Neuronal stem cell (in vitro differentiated cells): ENCODE measurements around the gene EBF4.

Source experiments
- DNase-seq: peaks from one replicate; pipeline ENCODE4 v3.0.0-alpha.2; 2013; ENCODE audit warnings: low spot score
- H2AFZ ChIP-seq: one replicate; pipeline ENCODE4 v1.6.1; 2013; ENCODE audit warnings: mild to moderate bottlenecking, low read length, inconsistent platforms
- H2AK5ac ChIP-seq: 2 replicates; pipeline ENCODE4 v1.6.1; 2013; ENCODE audit warnings: low read depth, mild to moderate bottlenecking, inconsistent platforms, low read length, moderate library complexity, mixed read lengths
- H2BK120ac ChIP-seq: 2 replicates; pipeline ENCODE4 v1.6.1; 2013; ENCODE audit warnings: low read depth, mild to moderate bottlenecking, inconsistent platforms, low read length, moderate library complexity, mixed read lengths
- H2BK12ac ChIP-seq: one replicate; pipeline ENCODE4 v1.6.1; 2013; ENCODE audit warnings: low read length, inconsistent platforms
- H2BK15ac ChIP-seq: 2 replicates; pipeline ENCODE4 v1.6.1; 2013; ENCODE audit warnings: mild to moderate bottlenecking, low read length, inconsistent platforms, mixed read lengths
- H2BK5ac ChIP-seq: one replicate; pipeline ENCODE4 v1.6.1; 2013; ENCODE audit warnings: inconsistent platforms, mild to moderate bottlenecking, low read length, moderate library complexity
- H3K14ac ChIP-seq: one replicate; pipeline ENCODE4 v1.6.1; 2013; ENCODE audit warnings: low read length, inconsistent platforms
- H3K18ac ChIP-seq: 2 replicates; pipeline ENCODE4 v1.6.1; 2013; ENCODE audit warnings: low read length, inconsistent platforms
- H3K23ac ChIP-seq: 2 replicates; pipeline ENCODE4 v1.6.1; 2013; ENCODE audit warnings: low read depth, mild to moderate bottlenecking, mixed read lengths, low read length, inconsistent platforms; ENCODE audit not compliant: poor library complexity
- H3K27ac ChIP-seq: replicated peaks from 3 replicates; pipeline ENCODE4 v1.5.1; 2013; ENCODE audit warnings: low read length, inconsistent platforms
- H3K27me3 ChIP-seq, 3 experiments: 2 replicates each; pipeline ENCODE4 v1.6.1; 2013; ENCODE audit warnings: low read length in 3 of 3, mild to moderate bottlenecking in 2 of 3, inconsistent platforms in 1 of 3, low read depth in 1 of 3, mixed read lengths in 1 of 3, moderate library complexity in 1 of 3; ENCODE audit not compliant: control insufficient read depth in 3 of 3, insufficient read depth in 3 of 3
- H3K36me3 ChIP-seq, 2 donors: replicated peaks in 1 of 2; 2 replicates each; pipeline ENCODE4 v1.6.1; 2013; ENCODE audit warnings: low read length in 2 of 2; ENCODE audit not compliant: control insufficient read depth in 2 of 2, insufficient read depth in 2 of 2
- H3K4ac ChIP-seq: 2 replicates; pipeline ENCODE4 v1.6.1; 2013; ENCODE audit warnings: inconsistent platforms, mild to moderate bottlenecking, low read length, moderate library complexity
- H3K4me1 ChIP-seq, 2 donors: 1 replicate in 1 of 2; 2 replicates in 1 of 2; pipeline ENCODE4 v1.6.1; 2013; ENCODE audit warnings: low read length in 2 of 2, low read depth in 1 of 2; ENCODE audit not compliant: control insufficient read depth in 2 of 2, insufficient read depth in 1 of 2
- H3K4me2 ChIP-seq: one replicate; pipeline ENCODE4 v1.6.1; 2013; ENCODE audit warnings: mild to moderate bottlenecking, low read length, inconsistent platforms; ENCODE audit not compliant: insufficient read depth, poor library complexity, severe bottlenecking
- H3K4me3 ChIP-seq, 2 donors: 2 replicates each; pipeline ENCODE4 v1.5.1; 2013; ENCODE audit warnings: low read length in 2 of 2, mild to moderate bottlenecking in 2 of 2, inconsistent platforms in 1 of 2, moderate library complexity in 1 of 2
- H3K79me1 ChIP-seq: one replicate; pipeline ENCODE4 v1.6.1; 2013; ENCODE audit warnings: low read depth, mild to moderate bottlenecking, inconsistent platforms, low read length, moderate library complexity
- H3K9ac ChIP-seq: one replicate; pipeline ENCODE4 v1.6.1; 2013; ENCODE audit warnings: mild to moderate bottlenecking, low read depth, low read length, inconsistent platforms; ENCODE audit not compliant: poor library complexity
- H3K9me3 ChIP-seq, 2 donors: replicated peaks in 1 of 2; 2 replicates each; pipeline versions ENCODE3 to v1.6.1; 2013; ENCODE audit warnings: low read length in 2 of 2, mild to moderate bottlenecking in 2 of 2, inconsistent platforms in 1 of 2, low read depth in 1 of 2, mixed read lengths in 1 of 2, moderate library complexity in 1 of 2; ENCODE audit not compliant: control insufficient read depth in 2 of 2, insufficient read depth in 1 of 2
- H4K8ac ChIP-seq: one replicate; pipeline ENCODE4 v1.6.1; 2013; ENCODE audit warnings: low read depth, mild to moderate bottlenecking, inconsistent platforms, low read length, moderate library complexity
- H4K91ac ChIP-seq: one replicate; pipeline ENCODE4 v1.6.1; 2013; ENCODE audit warnings: low read length, low read depth, mild to moderate bottlenecking, inconsistent platforms; ENCODE audit not compliant: poor library complexity
- WGBS, 2 donors: extraction: QIAGEN DNeasy Blood & Tissue Kit; methylation state at CpG; one replicate each; pipeline ENCODE4 v1.1.7; 2013; ENCODE audit warnings: missing lambda C conversion rate in 2 of 2, mixed read lengths in 1 of 2; ENCODE audit not compliant: insufficient read length in 2 of 2, insufficient replicate concordance in 1 of 2; ENCODE audit errors: extremely low coverage in 2 of 2; 5-methylcytosine and 5-hydroxymethylcytosine counted together

EBF4 gene

GRCh38 chr20:2655331-2656116, 37.1 kb upstream of the EBF4 start:
- Histone ChIP-seq H3K4ac (no peak overlapping the region), H3K9ac (no peak overlapping the region), H3K27ac (no peak overlapping the region), H3K4me2 (no peak overlapping the region), H2BK5ac (no peak overlapping the region), H3K27me3 (no peaks in the 10 kb centered on the region), H4K8ac (no peak overlapping the region), H3K18ac (no peak overlapping the region), H3K79me1 (peaks cover 12% of the 10 kb centered on the region), H4K91ac (no peak overlapping the region), H3K4me3 (no peak overlapping the region), H3K9me3 (no peaks in the 10 kb centered on the region), H2BK15ac (no peak overlapping the region), H2AFZ (no peak overlapping the region), H2BK120ac (no peak overlapping the region), H3K14ac (no peak overlapping the region), H3K4me1 (peaks cover 7 to 17% of the 10 kb centered on the region in 2 donors), H3K36me3 (peaks cover 58 to 75% of the 10 kb centered on the region in 2 donors), H2BK12ac (no peak overlapping the region), H3K23ac (no peak overlapping the region), H2AK5ac (no peak overlapping the region)
- no CpG with 5 or more reads among the region's 17 CpGs for WGBS, 2 donors
- DNase-seq = no peak

- no CpG with 5 or more reads among the region's 12 CpGs for WGBS, 2 donors
- Histone ChIP-seq H2AFZ (no peak overlapping the region), H3K4me3 (no peak overlapping the region), H3K4ac (no peak overlapping the region), H3K79me1 (peaks cover 12% of the 10 kb centered on the region), H3K9me3 (no peaks in the 10 kb centered on the region), H3K36me3 (peaks cover 61 to 84% of the 10 kb centered on the region in 2 donors), H3K23ac (no peak overlapping the region), H3K18ac (no peak overlapping the region), H2BK5ac (no peak overlapping the region), H3K14ac (no peak overlapping the region), H2BK12ac (no peak overlapping the region), H3K4me2 (no peak overlapping the region), H2BK120ac (no peak overlapping the region), H3K4me1 (peaks cover 7 to 13% of the 10 kb centered on the region in 2 donors), H3K9ac (no peak overlapping the region), H2AK5ac (no peak overlapping the region), H4K91ac (no peak overlapping the region), H3K27me3 (no peaks in the 10 kb centered on the region), H4K8ac (no peak overlapping the region), H2BK15ac (no peak overlapping the region), H3K27ac (no peak overlapping the region)
- DNase-seq = no peak
These were observed 36.0 kb upstream of the EBF4 start for GRCh38 chr20:2656471-2657117.

DNA sequence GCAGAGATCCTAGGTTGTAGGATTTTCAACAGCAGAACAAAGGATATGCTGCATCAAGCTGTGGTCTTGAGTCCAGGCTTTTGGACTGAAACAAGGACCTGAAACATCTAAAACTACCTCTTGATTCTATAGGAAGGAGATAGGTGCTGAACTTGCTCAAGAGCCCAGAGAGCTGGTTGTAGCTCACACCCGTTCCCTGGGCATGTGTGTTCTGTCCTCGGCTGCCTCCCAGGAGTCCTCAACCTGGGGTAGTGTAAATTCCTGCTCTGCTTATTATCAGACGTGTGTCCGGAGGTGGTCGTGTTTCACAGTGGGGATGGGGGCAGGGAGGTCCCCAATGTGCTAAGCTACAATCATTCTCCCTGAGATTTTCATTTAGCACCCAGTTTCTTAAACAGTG, 35.3 kb upstream of the EBF4 start:
- H3K36me3 ChIP-seq = peaks cover 66 to 91% of the 10 kb centered on the region in 2 donors
- no peak overlapping the region for H3K23ac ChIP-seq
- H3K4ac ChIP-seq = no peak overlapping the region
- no CpG with 5 or more reads among the region's 5 CpGs for WGBS, 2 donors
- no peak overlapping the region for H2AK5ac ChIP-seq
- no peak overlapping the region for H2BK120ac ChIP-seq
- H3K4me3 ChIP-seq = no peak overlapping the region
- peaks cover 12% of the 10 kb centered on the region for H3K79me1 ChIP-seq
- DNase-seq = no peak
- no peak overlapping the region for H3K27ac ChIP-seq
- H2AFZ ChIP-seq = no peak overlapping the region
- H4K91ac ChIP-seq = no peak overlapping the region
- H3K4me2 ChIP-seq = no peak overlapping the region
- no peak overlapping the region for H2BK5ac ChIP-seq
- H2BK15ac ChIP-seq = no peak overlapping the region
- H4K8ac ChIP-seq = no peak overlapping the region
- H2BK12ac ChIP-seq = no peak overlapping the region
- H3K9me3 ChIP-seq = no peaks in the 10 kb centered on the region
- no peak overlapping the region for H3K9ac ChIP-seq
- H3K18ac ChIP-seq = no peak overlapping the region
- no peaks in the 10 kb centered on the region for H3K27me3 ChIP-seq
- peaks cover 7 to 13% of the 10 kb centered on the region in 2 donors for H3K4me1 ChIP-seq
- no peak overlapping the region for H3K14ac ChIP-seq

GRCh38 chr20:2657674-2658073, 34.9 kb upstream of the EBF4 start:
- Histone ChIP-seq H3K27me3 (no peaks in the 10 kb centered on the region), H3K18ac (no peak overlapping the region), H3K4ac (no peak overlapping the region), H2AFZ (no peak overlapping the region), H3K4me3 (no peak overlapping the region), H3K9ac (no peak overlapping the region), H3K4me1 (peaks cover 7 to 13% of the 10 kb centered on the region in 2 donors), H2BK12ac (no peak overlapping the region), H2BK15ac (no peak overlapping the region), H3K14ac (no peak overlapping the region), H3K23ac (no peak overlapping the region), H3K36me3 (peaks cover 67 to 93% of the 10 kb centered on the region in 2 donors), H4K91ac (no peak overlapping the region), H2BK120ac (no peak overlapping the region), H3K4me2 (no peak overlapping the region), H3K27ac (no peak overlapping the region), H2AK5ac (no peak overlapping the region), H3K79me1 (peaks cover 10% of the 10 kb centered on the region), H2BK5ac (no peak overlapping the region), H4K8ac (no peak overlapping the region), H3K9me3 (no peaks in the 10 kb centered on the region)
- DNase-seq = no peak
- no CpG with 5 or more reads among the region's 5 CpGs for WGBS, 2 donors
